Nephron (organoid): Measurements from ENCODE around the gene GSG1L.

ENCODE experiments used
- H3K27ac Mint-ChIP-seq, 3 experiments: 2 replicates each; pipeline ENCODE4 v1.8.0; 2020; ENCODE audit warnings: mixed read lengths in 3 of 3, mild to moderate bottlenecking in 2 of 3, moderate library complexity in 1 of 3
- H3K27me3 Mint-ChIP-seq: 2 replicates; pipeline ENCODE4 v1.8.0; 2021; ENCODE audit warnings: low read depth, mild to moderate bottlenecking, moderate library complexity, mixed read lengths
- H3K36me3 Mint-ChIP-seq: 2 replicates; pipeline ENCODE4 v1.8.0; 2020; ENCODE audit warnings: low read depth, mixed read lengths
- H3K4me1 Mint-ChIP-seq: 2 replicates; pipeline ENCODE4 v1.8.0; 2020; ENCODE audit warnings: mixed read lengths
- H3K4me3 Mint-ChIP-seq, 3 experiments: 2 replicates each; pipeline ENCODE4 v1.8.0; 2020; ENCODE audit warnings: mild to moderate bottlenecking in 3 of 3, mixed read lengths in 3 of 3, moderate library complexity in 2 of 3
- H3K9me3 Mint-ChIP-seq: 2 replicates; pipeline ENCODE4 v1.8.0; 2020; ENCODE audit warnings: mixed read lengths
- CTCF ChIP-seq, 3 experiments: fragments of 200-600 bp; sonication (generic); IDR thresholded peaks; one replicate each; pipeline ENCODE4 v1.5.0; 2021; ENCODE audit warnings: antibody characterized with exemption in 3 of 3; ENCODE audit not compliant: unreplicated experiment in 3 of 3

The GSG1L gene

GRCh38 chr16:28063591-28064061 lies at the start of gene GSG1L:
Gene GSG1L, minus strand, starts transcription at chr16:28063714. Its CDS starts 290 bp downstream, at chr16:28063424.
- Mint-ChIP-seq H3K9me3 (no peaks in the 10 kb centered on the region), H3K4me3 (peak within 1 kb of the TSS; percentile 71 to 80 (median 79)), H3K27ac (no peak within 1 kb of the TSS), H3K4me1 (peaks cover 33% of the 10 kb centered on the region), H3K36me3 (no peaks in the 10 kb centered on the region), H3K27me3 (peaks cover 80% of the 10 kb centered on the region)
- TF ChIP-seq CTCF (IDR thresholded peaks at IDR 0.05; ENCODE audit: unreplicated experiment in 3 of 3): peak; percentile 20 to 25 (median 25)

DNA sequence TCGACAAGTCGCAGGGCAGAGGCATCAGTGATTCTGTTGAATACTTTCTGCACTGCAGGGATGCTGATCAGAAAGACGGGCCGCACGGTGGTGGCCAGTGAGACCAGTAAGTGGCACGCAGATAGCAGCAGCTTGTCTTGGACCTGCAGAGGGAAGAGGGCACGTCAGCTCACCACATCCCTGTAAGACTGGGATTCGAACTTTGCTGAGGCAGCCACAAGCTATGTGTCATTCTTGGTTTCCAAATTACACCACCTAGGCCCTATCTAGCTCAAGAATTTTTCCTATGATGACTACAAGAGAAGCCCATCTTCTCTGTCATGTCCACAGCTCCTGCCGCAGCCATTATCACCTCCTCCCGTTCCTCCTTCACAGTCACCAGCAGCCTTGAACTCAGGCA lies 49.4 kb upstream of the GSG1L start:
- no peak overlapping the region for H3K27ac Mint-ChIP-seq
- H3K36me3 Mint-ChIP-seq: peaks cover 52% of the 10 kb centered on the region
- no peak overlapping the region for H3K4me3 Mint-ChIP-seq
- TF ChIP-seq CTCF (IDR thresholded peaks at IDR 0.05; ENCODE audit: unreplicated experiment in 3 of 3): no peak
- H3K4me1 Mint-ChIP-seq: no peaks in the 10 kb centered on the region
- no peaks in the 10 kb centered on the region for H3K27me3 Mint-ChIP-seq
- no peaks in the 10 kb centered on the region for H3K9me3 Mint-ChIP-seq

DNA sequence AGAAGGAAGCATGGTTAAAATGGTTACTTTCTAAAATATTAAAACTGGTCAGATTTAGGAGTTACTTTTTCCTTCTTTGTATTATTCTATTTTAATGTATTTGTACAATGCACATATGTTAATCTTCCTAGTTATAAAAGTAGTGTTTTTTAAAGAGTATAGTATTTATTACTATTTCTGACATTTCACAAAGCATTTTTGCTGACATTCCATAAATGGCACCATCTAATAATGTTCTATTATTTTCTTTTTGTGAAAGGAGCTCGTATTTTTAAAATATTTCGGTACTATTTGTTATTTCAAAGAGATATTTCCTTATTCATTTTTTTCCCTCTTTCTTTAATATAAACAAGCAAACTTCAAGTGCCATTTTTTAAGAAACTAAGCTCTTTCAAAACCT lies 47.5 kb upstream of the GSG1L start:
- Mint-ChIP-seq H3K4me1 (no peaks in the 10 kb centered on the region), H3K4me3 (no peak overlapping the region), H3K27me3 (no peaks in the 10 kb centered on the region), H3K9me3 (no peaks in the 10 kb centered on the region), H3K27ac (no peak overlapping the region), H3K36me3 (peaks cover 52% of the 10 kb centered on the region)
- no peak for TF ChIP-seq CTCF (IDR thresholded peaks at IDR 0.05; ENCODE audit: unreplicated experiment in 3 of 3)

DNA sequence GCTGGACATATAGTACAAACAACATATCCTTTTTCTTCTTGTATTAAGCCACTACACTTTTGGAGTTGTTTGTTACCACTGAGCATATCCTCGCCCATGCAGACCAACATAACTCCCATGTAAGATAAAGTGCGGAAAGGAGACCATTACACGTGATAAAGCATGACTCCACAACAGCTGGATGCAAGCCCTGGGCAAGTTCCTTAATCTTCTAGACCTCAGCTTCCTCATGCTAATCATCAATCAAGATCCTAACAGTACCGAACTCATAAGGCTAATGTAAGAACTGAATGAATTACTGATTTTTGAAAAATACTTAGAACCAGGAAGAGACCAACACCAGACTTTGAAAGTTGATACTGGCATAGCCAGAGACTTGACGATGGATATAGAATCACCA lies 47.0 kb upstream of the GSG1L start:
- no peaks in the 10 kb centered on the region for H3K27me3 Mint-ChIP-seq
- no peaks in the 10 kb centered on the region for H3K4me1 Mint-ChIP-seq
- TF ChIP-seq CTCF (IDR thresholded peaks at IDR 0.05; ENCODE audit: unreplicated experiment in 3 of 3): no peak
- peaks cover 52% of the 10 kb centered on the region for H3K36me3 Mint-ChIP-seq
- H3K9me3 Mint-ChIP-seq: no peaks in the 10 kb centered on the region
- no peak overlapping the region for H3K4me3 Mint-ChIP-seq
- no peak overlapping the region for H3K27ac Mint-ChIP-seq

DNA sequence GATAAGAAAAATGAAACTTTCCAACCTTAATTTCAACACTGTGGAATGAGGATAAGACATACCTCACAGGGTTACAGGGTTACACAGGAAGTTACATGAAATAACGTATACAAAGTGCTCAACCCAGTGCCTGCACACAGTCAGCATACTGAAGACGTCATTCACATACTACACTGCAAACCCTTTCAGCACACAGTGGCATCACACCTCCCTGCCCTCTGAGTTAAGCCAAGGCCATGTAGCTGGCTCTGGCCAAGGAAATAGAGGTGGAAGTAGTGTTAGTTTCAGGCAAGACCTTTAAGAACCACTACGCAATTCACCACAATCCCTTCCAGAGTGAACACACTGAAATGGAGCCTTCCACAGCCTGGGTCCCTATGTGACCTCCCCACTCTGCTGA lies 46.6 kb upstream of the GSG1L start:
- Mint-ChIP-seq H3K36me3 (peaks cover 55% of the 10 kb centered on the region), H3K27me3 (no peaks in the 10 kb centered on the region), H3K4me1 (no peaks in the 10 kb centered on the region), H3K9me3 (no peaks in the 10 kb centered on the region), H3K27ac (no peak overlapping the region), H3K4me3 (no peak overlapping the region)
- TF ChIP-seq CTCF (IDR thresholded peaks at IDR 0.05; ENCODE audit: unreplicated experiment in 3 of 3): no peak

DNA sequence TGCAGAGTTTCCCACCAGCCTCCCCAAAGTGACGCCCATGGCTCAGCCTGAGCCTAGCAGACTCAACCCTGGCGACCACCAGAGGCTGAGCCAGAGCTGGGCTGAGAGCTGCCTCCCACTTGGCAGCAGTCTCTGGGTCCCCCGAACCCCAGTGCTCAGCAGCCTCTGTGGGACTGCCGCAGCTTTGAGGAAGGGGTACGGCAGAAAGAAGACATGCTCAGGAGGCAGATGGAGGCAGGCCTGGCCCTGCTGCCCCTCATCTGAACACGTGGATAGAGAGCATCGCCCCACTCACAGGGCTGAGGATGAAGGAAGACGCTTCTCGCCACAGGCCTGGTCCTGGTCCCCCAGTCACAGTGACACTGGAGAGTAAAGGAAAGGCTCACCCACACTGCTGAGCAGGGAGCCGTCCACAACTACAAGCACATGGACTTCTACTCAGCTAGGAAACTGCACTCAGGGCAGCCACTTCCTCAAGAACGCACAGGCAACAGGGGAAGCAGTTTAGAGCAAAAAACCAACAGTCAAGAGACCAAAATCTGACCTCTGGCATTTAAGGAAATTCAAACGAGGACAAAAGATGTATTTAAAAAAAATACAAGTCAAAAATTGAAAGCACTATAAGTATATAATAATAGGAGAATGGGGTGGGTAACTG lies 45.2 kb upstream of the GSG1L start:
- Mint-ChIP-seq H3K9me3 (no peaks in the 10 kb centered on the region), H3K36me3 (peaks cover 60% of the 10 kb centered on the region), H3K4me1 (no peaks in the 10 kb centered on the region), H3K27ac (no peak overlapping the region), H3K27me3 (no peaks in the 10 kb centered on the region), H3K4me3 (no peak overlapping the region)
- no peak for TF ChIP-seq CTCF (IDR thresholded peaks at IDR 0.05; ENCODE audit: unreplicated experiment in 3 of 3)
